NT2/D1 (cell line): ENCODE results near the gene ACTN4.

ENCODE experiments used
- SUZ12 ChIP-seq: IDR thresholded peaks from 2 replicates; pipeline ENCODE4 v1.6.1; 2011; ENCODE audit not compliant: insufficient read length, insufficient read depth; ENCODE audit errors: extremely low read depth
- YY1 ChIP-seq: IDR thresholded peaks from 2 replicates; pipeline ENCODE4 v1.6.1; 2011; ENCODE audit not compliant: insufficient read length, insufficient read depth
- ZNF274 ChIP-seq: IDR thresholded peaks from 2 replicates; pipeline ENCODE4 v1.6.1; 2011; ENCODE audit warnings: mild to moderate bottlenecking, low read depth, low read length

GRCh38 chr19:38726761-38727301, 79.4 kb downstream of the ACTN4 start:
- TF ChIP-seq YY1: no peak
- no peak for TF ChIP-seq SUZ12
- no peak for TF ChIP-seq ZNF274
